GM12891 (cell line): ENCODE data around the gene KAZN.
"Not testable (repeated sequence)": the region's sequence is repeated elsewhere in the genome, so short reads cannot be mapped to it uniquely, and the experiment has no call there.

Experiments used
- DNase-seq: peaks from one replicate; pipeline ENCODE4 v3.0.0; 2011; ENCODE audit warnings: low spot score; ENCODE audit not compliant: insufficient read length
- FAIRE-seq: peaks from 2 replicates; lab custom pipeline; 2011; peaks lifted over from hg19 to GRCh38; lab: Jason Lieb, UNC
- PAX5 ChIP-seq: IDR thresholded peaks from 2 replicates; pipeline ENCODE4 v1.6.1; 2011; ENCODE audit warnings: low read length, moderate library complexity, mild to moderate bottlenecking; ENCODE audit not compliant: insufficient read depth, severe bottlenecking
- POLR2A ChIP-seq: IDR thresholded peaks from 2 replicates; pipeline ENCODE4 v1.6.1; 2011; ENCODE audit warnings: low read depth, low read length, control low read depth
- POLR2AphosphoS5 ChIP-seq: IDR thresholded peaks from 2 replicates; pipeline ENCODE4 v1.6.1; 2011; ENCODE audit warnings: low read depth, low read length, control low read depth
- POU2F2 ChIP-seq: IDR thresholded peaks from 2 replicates; pipeline ENCODE4 v1.6.1; 2011; ENCODE audit warnings: low read depth, mild to moderate bottlenecking, control low read depth, low read length, moderate library complexity
- SPI1 ChIP-seq: IDR thresholded peaks from 2 replicates; pipeline ENCODE4 v1.6.1; 2011; ENCODE audit warnings: low read depth, low read length, control low read depth
- TAF1 ChIP-seq: IDR thresholded peaks from 2 replicates; pipeline ENCODE4 v1.6.1; 2011; ENCODE audit warnings: low read depth, low read length, control low read depth

The KAZN gene

GRCh38 chr1:14961661-14962267 lies 363.3 kb downstream of the KAZN start:
- TF ChIP-seq PAX5 (no peak), TAF1 (no peak), SPI1 (no peak)
- DNase-seq (no peak), FAIRE-seq (no peak)

DNA sequence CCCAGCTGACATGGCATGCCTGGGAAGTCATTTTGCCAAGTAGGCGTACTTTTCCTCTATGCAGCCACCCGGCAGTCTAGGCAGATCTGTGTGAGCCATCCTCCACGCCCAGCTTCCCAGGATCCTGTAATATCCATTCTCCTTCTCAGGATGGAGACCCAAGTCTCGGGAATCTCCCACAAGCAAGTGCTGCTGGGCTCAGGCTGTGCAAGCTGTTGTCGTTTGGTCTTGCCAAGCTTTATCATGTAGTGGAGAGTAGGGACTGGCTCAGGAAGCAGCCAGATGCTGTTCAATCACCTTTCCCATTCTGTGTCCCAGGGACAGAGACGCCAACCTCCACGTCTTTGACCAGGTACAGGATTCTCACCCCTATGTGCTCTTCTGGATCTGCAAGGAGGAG lies 363.9 kb downstream of the KAZN start:
- FAIRE-seq (no peak), DNase-seq (no peak)
- no peak for TF ChIP-seq POLR2AphosphoS5
- no peak for TF ChIP-seq PAX5
- no peak for TF ChIP-seq TAF1
- TF ChIP-seq SPI1 = no peak
- no peak for TF ChIP-seq POLR2A

GRCh38 chr1:14963791-14964710 lies 365.6 kb downstream of the KAZN start:
- DNase-seq, FAIRE-seq: not testable (repeated sequence)

GRCh38 chr1:14964711-14965055 lies 366.2 kb downstream of the KAZN start:
- TF ChIP-seq TAF1 = no peak
- TF ChIP-seq PAX5 = no peak
- TF ChIP-seq POLR2AphosphoS5 = no peak
- TF ChIP-seq POU2F2 = no peak
- TF ChIP-seq POLR2A = no peak
- no peak for TF ChIP-seq SPI1
- DNase-seq (no peak), FAIRE-seq (no peak)

- TF ChIP-seq PAX5 = no peak
- no peak for TF ChIP-seq POLR2AphosphoS5
- no peak for TF ChIP-seq POLR2A
- TF ChIP-seq SPI1 = no peak
- TF ChIP-seq POU2F2 = no peak
- no peak for TF ChIP-seq TAF1
- DNase-seq = no peak
- no peak for FAIRE-seq
Observed at GRCh38 chr1:14968251-14968851, 369.9 kb downstream of the KAZN start.

- no peak for TF ChIP-seq PAX5
- no peak for TF ChIP-seq POU2F2
- no peak for TF ChIP-seq POLR2A
- TF ChIP-seq SPI1 = no peak
- DNase-seq = no peak
- FAIRE-seq = no peak
Observed at GRCh38 chr1:14969006-14969405, 370.5 kb downstream of the KAZN start.

- TF ChIP-seq TAF1 = no peak
- TF ChIP-seq POU2F2 = no peak
- DNase-seq (no peak), FAIRE-seq (no peak)
Observed at GRCh38 chr1:14970115-14970798, 371.8 kb downstream of the KAZN start.

DNA sequence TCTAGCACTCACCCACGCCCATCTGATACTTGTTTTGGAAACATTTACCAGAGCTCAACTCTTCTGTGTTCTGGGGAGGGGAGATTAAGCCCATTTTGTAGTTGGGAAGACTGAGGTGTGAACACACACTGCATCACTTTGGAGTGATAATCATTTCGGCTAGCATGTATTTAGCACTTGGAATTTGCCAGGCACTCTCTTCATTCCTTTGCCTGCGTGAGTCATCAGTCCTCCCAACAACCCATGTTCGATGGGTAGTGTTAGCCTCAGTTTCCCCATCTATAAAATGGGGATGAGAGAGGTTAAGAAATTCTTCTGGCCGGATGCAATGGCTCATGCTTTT lies 372.3 kb downstream of the KAZN start:
- TF ChIP-seq TAF1 (no peak), POLR2A (no peak), POU2F2 (no peak), POLR2AphosphoS5 (no peak), SPI1 (no peak), PAX5 (no peak)
- FAIRE-seq (no peak), DNase-seq (no peak)

DNA sequence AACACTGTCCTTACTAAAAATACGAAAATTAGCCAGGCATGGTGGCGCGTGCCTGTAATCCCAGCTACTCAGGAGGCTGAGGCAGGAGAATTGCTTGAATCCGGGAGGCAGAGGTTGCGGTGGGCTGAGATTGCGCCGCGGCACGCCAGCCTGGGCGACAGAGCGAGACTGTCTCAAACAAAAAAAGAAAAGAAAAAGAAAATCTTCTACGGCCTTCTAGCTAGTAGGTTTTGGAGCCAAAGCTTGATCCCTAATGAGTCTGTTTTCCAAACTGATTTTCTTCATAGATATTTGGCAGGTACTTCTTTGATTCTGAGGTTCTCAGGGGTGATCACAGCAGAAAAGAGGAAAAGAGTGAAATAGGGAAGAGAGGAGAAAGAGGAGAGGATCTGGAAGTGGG lies 372.7 kb downstream of the KAZN start:
- DNase-seq (no peak), FAIRE-seq (no peak)
- TF ChIP-seq POLR2AphosphoS5 (no peak), POU2F2 (no peak), TAF1 (no peak), PAX5 (no peak), POLR2A (no peak), SPI1 (no peak)

DNA sequence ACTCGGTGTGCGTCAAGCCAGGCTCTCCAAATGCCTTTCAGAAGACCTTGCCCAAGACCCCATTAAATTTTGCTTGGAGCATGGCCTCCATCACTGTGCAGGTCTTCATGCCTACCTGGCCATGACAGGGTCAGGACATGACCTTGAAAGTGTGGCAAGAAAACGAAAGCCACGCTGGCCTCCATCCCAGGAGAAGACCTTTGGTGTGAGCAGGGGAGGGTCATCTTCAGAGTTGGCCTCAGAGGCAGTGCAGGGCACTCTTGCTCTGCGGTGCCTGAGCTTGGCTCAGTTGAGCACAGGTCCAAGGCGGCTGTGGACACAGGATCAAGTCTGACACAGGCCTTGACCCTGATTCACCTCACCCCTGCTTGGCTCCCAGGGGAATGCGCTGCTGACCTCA lies 373.6 kb downstream of the KAZN start:
- TF ChIP-seq PAX5 (no peak), POU2F2 (no peak), POLR2A (no peak), SPI1 (no peak), TAF1 (no peak), POLR2AphosphoS5 (no peak)
- FAIRE-seq (no peak), DNase-seq (no peak)
